ENCODE results near the gene SULT1B1.

Gene SULT1B1

DNA sequence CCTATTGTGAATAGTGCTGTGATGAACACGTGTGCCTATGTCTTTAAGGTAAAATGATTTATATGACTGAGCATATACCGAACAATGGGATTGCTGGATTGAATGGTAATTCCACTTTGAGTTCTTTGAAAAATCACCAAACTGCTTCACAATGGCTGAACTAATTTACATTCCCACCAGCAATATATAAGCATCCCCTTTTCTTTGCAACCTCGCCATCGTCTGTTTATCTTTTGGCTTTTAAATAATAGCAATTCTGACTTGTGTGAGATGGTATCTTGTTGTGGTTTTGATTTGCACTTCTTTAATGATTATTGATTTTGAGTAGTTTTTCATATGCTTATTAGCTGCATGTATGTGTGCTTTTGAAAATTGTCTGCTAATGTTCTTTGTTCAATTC lies 75.6 kb downstream of the SULT1B1 start:
- DNase-seq: no peak
